ENCODE data around the gene MICAL3.

MICAL3 gene

DNA sequence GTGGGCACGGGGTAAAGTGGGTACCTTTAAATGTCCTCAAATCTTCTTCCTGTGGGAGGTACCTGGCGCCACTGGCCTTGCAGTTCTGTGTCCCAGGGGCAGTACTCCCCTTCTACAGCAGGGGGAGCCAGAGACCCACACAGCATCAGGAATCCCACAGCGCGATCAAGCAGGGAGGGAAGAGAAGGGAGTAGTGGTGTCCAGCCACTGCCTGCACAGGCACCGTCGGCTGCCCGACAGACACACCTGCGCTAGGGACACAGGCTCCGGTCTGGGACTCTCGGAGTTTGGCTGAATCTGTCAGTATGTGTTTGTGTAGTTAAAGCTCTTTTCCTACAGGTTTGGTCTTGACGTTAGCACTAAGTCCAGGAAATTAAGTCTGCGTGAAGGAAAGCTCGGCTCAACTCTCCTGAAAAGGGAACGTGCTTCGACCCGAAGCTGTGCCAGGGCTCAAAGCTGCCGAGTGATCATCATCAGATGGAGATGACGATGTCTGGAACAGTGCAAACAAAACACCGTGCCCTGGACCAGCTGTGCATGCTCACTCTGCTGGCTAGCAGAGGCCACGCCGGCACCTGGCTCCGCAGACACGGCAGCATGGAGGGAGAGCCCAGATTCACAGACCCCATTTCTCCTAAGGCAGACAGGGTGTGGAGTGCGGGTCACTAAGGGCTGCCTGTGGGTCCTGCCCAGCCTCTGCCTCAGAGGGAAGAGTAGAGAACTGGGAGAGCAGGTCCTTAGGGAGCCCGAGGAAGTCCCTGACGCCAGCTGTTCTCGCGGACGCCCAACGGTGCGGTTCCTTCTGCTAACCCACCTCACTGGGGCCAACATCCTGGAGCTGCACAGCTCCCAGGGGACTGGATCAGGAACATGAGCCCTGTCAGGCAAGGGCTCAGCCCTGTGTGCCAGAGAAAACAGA, 194.1 kb downstream of the MICAL3 start:
- peak; percentile 92 for DNase-seq

DNA sequence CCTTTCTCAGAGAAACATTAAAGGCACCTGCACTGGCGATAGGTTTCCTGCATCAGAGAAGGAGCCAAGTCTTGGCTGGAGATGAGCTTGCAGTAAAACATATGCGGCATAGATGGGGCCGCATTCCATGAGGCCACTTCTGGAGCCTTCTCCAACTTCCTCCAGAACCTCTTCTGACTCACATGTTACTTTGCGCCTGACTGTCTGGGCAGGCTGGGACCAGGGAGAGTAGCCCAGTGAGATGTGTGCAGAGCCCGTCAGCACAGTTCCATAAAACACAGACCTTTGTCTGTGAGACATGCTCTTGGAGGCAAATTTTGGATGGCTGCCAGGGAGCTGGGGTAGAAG, 194.7 kb downstream of the MICAL3 start:
- peak; percentile 44 for DNase-seq

DNA sequence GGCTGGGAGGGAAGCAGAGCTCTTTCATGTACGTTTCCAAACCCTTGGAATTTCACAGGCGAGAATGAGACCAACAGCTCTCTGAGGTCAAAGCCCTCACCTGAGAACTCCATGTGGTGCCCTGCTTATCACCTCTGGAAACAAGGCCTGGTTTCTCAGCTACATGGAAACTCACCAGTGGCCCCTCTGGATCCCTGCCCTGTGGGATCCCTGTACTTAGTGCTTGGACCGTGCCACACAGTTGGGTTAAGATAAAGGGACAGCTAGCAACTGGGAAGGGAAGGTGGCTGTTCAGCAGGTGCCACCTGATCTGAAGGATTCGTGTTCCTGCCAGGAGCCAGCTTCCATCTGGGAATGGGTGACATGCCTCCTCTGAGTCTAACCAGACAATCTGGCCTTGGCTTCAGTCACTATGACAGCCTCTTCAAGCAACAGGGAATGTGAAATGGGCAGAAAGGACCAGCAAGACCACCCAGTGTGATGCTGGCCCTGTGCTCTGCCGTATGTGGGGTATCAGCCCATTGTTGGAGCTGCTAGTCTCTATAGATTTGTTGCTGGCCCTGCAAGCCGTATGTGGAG, 195.8 kb downstream of the MICAL3 start:
- DNase-seq = no peak

DNA sequence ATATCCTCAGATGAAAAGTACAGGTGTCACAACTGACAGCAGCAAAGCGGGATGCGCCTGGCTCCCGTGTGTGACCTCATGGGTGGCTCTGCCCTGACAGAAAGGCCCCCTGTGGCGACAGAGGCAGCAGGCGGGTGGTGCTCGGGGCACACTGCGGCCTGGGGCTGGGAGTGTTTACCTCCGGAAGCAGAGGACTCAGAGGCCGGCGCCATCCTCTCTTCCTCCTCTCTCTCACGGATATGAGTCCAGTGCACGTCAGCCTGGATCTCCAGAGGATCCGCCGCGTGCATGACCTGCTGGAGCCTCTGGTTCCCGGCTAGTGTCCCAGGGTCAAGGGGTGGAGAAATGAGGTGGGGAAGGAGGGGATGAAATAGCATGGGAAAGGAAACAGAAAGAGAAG, 196.9 kb downstream of the MICAL3 start:
- no peak for DNase-seq

DNA sequence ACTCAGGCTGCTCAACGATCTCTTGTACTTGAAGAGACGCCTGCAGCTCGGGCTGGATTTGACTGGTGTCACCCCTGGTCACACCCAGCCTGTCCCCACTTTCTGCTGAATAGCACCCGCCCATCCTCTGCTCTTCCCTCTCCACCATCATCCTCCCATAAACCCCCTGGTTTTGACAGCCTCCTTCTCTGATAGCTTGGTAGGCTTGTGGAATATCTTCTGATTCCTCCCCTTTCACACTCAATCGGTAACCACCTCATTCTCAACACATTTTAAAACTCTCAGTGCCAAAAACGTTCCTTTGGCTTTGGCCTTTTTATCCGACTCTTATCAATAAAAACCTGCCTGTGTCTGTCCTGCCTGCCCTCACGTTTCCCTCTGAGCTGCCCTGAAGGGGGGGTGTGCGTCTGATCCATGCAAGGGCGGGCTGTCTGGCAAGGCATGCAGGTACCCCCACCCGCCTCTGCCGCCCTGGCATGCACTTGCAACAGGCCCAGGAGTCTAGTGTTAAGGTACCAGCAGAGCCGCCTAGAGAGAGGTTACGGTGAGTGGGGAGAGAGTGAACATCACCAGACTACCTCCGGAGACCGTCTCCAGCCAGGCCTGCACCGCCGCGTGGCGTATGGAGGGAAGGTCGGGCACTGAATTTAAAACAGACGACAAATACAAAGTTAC, 198.3 kb downstream of the MICAL3 start:
- DNase-seq = no peak

DNA sequence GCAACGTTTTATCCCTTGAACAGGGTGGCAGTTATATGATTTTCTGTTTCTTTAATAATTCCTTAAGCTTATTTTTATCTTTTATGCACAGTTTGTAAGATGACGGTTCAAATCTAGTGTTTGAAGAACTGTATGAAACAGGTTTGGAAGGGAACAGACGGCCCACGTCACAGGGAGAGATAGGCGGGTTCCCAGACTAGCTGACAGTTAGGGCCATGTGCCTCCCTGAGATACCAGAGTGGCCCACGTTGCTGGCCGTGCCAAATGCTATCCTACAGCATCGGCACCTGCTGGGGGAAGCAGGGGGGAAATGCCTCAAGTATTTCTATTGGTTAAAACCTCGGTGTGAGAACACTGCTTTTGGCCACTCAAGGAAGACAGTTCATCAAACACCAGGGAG, 199.9 kb downstream of the MICAL3 start:
- DNase-seq = no peak

DNA sequence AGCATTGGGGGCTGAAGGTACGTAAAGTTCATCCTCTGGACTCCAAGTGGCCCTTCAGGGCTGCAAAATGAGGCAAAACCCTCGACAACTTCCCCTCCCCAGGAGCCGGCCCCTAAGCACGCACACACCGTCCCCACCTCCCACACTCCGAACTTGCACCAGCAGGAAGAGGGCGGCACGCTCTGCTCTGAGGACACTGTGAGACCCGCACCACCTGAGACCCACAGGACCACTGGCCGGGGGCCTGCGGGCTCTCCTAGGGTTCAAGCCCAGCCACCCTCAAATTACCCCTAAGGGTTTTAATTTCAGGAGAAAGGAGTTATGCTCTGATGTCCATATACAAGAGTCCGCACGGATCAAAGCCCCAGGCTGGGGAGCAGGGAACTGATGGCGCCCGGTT, 200.4 kb downstream of the MICAL3 start:
- no peak for DNase-seq

DNA sequence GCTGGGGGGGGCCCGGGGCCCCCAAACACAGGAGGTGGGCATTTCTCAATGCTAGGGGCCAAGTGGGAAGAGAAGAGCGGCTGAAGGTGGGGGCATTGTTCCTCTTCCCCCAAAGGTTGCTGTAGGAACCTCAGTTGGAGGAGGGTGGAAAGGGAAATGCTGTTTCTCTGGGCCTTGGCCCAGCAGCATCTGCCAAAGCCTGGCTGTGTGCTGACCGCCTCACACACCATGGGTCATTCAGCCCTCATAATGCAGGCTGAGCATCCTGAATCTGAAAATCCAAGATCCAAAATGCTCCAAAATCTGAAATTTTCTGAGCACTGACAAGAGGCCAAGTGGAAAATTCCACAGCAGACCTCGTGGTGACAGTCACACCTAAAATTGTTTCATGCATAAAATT, 201.1 kb downstream of the MICAL3 start:
- DNase-seq = no peak

DNA sequence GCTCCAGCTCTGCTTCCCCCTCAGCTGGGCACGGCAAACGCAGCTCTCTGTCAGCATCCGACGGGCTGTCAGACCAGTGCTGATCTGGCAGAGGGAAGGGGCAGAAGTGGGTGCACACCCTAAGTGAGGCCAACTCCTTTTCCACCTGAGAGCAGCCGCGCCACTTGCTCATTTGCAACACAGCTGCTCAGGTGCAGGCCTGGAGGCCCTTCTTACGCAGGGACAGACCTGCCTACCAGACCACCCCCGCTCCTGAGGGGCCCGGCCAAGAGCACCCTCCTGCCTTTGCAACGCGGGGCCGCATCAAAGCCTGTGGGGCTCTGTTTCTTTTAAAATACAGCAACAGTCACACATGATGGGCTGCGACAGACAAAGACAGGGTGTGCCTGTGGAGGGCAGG, 202.3 kb downstream of the MICAL3 start:
- no peak for DNase-seq

DNA sequence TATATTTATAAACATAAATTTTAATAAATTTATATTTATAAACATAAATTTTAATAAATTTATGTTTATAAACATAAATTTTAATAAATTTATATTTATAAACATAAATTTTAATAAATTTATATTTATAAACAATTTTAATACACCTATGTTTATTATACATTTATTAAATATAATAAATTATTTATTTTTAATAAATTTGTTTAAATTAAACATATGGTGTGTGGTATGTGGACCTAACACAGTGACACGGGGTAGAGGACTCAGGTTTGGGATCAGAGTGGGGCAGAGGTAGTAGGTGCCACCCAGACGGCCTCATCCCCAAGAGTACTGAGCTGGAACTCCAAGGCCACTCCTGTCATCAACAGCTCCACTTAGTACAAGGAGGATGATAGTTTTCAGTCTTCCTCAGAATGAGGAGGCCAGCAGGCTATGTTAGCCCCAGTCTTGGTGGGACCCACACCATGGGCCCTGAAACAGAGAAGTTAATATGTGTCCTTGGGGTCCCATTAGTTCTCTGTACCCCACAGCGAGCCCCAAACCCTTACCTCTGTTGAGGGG, 203.4 kb downstream of the MICAL3 start:
- no peak for DNase-seq

DNA sequence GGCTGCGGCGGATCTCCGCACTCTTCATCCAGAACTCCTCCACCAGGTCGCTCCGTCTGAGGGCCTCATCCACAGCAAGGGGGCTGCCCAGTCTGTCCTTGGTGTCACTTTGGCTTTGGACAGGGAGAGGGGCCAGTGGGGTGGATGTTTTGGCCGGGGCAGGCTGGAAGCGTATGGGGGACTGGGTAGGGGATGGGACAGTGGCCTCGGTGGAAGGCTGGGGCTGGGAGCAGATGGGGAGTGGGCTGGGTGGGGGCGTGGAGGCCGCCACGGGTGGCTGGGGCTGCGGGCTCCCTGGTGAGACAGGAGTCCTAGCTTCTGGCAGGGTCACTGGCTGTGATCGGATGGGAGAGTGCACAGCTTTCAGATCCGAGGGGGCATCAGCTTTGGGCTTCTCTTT, 205.7 kb downstream of the MICAL3 start:
- no peak for DNase-seq

DNA sequence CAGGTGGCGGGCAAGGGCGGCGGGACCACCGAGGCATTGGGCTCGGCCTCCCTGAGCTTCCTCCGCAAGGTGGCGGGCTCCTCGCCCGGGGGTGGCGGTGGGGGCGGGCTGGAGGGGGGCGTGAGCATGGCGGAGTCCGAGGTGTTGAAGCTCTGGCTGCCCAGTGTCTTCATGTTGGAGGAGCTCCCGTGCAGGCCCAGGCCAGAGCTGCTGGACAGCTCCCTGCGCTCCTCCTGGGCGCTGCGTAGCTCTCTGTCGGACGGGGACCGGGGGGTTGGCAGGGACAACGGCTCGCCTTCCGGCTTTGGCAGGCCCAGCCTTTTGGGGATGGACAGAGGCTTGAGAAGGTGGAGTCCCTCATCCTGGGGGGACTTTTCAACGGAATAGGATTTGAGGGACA, 206.2 kb downstream of the MICAL3 start:
- DNase-seq = no peak

DNA sequence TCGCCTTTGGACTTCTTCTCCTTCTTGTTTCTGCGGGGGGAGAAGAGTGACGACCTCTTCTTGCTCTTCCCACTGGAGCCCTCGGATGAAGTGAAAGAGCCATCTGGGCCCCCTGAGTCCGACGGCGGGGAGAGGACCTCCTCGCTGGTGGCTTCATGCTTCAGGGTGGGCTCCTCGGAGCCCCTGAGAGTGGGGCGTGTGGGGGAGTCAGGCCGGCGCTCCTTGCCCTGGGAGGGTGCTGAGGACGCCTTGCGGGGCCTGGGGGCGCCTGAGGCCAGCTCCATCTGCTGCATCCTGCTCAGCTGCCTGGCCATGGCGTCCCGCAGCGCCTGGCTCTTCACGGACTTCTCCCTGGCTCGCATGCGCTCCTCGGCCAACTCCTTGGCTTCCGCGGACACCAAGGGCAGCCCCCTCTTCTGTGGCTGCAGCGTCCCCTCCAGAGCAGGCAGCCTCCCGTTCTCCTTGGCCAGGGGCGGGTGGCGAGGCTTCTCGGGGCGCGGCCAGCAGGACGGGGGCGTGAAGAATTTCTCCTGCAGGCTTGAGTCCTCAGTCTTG, 206.8 kb downstream of the MICAL3 start:
- no peak for DNase-seq

DNA sequence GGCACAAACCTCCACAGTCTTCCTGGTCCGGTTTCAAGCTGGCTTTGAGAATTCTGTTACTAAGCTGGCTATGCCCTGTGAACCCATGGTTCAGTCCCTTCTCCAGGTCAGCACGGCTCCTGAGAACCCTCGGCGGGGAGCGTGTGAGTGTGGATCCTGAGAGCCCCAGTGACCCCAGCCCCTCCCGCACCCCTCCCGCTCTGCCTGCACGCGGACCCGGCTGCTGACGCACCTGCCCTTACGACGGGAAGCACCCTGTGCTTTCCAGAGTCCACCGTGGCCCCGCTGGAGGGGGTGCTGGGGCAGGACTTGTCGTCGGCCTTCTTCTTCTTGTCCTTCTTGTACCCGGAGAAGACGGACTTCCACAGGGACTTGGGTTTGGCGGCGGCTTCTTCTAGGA, 207.3 kb downstream of the MICAL3 start:
- no peak for DNase-seq

DNA sequence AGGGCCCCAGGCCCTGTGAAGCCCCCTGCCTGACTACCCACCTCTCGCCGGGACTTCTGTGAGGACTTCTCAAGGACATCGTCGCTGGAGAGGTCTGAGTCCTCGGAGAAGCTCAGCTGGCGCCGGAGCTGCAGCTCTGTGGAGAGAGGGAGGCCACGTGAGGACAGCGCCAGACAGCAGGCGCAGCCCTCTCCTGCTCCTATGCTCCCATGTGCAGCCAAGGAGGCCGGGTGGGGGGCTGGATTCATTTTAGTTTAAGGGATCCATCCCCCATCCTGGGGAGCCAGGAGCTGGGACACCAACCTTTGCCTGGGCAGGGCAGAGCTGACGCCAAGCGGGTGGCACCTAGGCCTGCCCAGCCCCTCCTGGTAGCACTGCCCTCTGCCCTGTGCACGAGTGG, 207.7 kb downstream of the MICAL3 start:
- no peak for DNase-seq

DNA sequence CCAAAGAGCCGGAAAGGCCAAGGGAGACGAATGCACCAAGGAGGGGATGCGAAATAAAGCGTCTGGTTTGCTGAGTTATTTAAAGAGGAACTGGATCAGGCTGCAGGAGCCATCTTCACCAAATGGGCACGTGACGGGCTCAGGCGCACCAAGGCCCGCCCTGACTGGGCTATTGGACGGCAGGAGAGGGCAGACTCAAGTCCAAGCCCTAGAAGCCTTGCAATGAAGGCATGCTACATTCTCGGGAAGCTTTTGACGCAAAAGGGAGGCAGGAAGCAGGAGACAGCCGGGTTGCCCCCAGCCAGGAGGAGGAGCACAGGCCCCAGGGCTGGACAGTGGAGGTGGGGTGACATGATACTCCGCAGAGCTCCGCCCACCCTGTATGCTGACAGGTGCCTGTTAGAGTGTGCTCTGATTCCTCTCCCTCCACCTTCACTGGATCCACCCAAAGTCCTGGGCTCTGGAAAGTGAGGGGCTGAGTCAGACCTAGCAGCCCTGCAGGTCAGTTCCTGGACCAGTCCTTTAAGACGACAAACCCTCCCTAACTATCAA, 208.6 kb downstream of the MICAL3 start:
- DNase-seq = no peak

DNA sequence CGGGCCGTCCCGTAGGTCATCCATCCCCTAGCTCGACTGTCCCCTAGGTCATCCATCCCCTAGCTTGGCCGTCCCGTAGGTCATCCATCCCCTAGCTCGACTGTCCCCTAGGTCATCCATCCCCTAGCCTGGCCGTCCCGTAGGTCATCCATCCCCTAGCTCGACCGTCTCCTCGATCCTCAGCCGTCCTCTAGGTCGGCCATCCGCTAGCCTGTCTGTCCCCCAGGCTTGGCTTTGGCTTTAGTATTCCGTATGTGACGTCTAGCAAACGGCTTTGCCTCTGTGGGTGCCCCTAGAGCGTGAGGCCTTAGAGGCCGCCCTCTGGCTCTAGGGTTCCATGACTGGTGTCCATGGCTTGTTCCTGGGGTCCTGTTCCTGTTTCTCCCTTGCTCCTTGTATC, 209.5 kb downstream of the MICAL3 start:
- DNase-seq = no peak

DNA sequence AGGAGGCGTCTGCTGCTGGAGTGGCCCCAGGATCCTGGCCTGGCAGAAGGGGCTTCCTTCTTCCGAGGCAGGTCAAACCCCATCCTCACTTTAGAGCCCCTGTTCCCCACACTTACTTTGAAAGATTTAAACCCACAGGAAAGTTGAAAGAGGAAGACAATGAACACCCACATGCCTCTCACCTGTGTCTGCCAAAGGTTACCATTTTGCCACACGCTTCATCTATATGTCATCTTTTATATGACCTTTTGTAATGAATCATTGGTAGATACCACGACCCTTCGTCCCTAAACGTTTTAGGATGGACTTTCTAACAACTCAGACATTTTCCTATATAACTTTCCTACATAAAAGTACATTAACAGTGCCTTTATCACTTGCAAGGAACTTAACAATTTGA, 210.3 kb downstream of the MICAL3 start:
- no peak for DNase-seq

DNA sequence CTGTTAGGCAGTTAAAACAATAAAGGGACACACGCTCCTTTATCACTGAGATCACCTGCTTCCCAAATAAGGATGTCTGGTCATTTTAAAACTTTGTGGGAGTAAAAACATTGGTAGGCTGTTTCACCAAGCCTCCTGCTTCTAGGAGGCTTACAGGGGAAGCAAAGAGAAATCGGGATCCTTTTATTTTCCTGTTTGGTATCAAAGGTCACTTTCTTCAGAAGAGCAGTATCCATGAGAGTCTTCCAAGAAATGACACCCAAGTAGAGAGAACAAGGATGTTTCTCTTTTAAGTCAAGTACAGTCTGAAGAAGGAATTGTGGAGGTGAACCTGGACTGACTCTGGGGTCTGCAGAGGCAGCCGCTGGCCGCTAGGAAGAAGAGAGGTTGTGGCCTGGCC, 213.2 kb downstream of the MICAL3 start:
- DNase-seq = no peak

DNA sequence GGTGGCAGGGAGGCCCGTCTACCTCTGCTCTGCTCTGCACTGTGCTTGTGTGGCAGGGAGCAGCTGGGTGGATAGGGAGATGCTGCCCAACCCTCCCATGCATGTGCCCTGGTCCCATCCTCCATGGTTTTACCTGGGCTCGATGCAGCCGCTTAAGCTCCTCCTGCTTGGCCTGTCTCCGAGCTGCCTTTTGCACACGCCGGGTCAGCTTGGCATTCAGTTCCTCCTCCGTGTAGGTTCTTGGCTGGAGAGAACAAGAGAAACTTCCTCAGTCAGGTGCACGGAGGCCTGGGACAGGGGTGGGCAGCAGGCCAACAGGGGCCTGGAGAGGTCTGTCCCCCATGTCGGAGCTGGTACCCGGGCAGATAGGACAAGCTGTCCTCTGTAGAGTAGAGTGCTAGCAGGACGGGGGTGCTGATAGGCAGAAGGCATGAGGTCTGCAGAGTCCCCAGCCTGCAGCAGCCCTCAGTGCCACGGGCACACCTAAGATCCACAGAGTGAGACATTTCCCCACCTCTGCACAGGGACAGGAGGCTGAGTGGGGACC, 213.7 kb downstream of the MICAL3 start:
- no peak for DNase-seq

DNA sequence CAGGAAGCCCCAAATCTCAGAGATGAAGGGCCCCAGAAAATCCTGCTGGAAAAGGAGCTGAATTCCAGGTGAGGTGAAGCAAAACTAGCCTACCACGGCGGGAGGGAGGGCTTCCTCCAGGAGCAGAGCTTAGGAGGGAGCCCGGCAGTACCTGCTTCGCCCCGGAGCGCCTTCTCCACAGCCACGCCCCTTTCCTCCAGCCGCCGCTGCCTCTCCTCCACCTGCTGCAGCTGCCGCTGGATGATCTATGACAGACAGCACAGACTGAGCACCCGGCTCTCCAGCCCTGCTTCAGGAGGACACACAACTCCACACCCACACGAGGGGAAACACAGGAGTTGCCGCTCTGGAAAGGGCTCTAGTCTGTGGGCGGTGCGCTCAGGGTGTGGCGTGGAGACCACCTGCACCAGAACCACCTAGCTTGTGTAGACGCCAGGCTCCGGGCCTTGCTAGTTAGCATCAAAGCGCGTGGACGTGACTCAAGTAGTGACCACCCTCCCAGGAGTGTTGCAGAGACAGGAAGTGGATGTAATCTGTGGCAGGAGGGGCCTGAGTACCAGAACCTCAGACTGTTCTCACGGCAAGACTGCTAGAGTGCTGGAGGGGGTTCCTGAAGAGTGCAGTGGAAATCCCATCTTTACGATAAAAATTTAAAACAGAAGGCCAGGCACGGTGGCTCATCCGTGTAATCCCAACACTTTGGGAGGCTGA, 215.5 kb downstream of the MICAL3 start:
- no peak for DNase-seq
